AG04449 (cell line): ENCODE data around the gene SORL1.
A peak's percentile ranks its signal among the peaks of the same experiment; 100 is the strongest.

Experiments
- CTCF ChIA-PET: fragments of 350-600 bp; formaldehyde crosslinking; extraction: SDS; loops from one replicate; lab custom pipeline; 2021; ENCODE audit warnings: antibody characterized with exemption; lab: Yijun Ruan, JAX
- POLR2A ChIA-PET: fragments of 400-600, 350-600 bp; formaldehyde crosslinking; extraction: SDS; loops from one replicate; lab custom pipeline; 2020; ENCODE audit warnings: antibody characterized with exemption, inconsistent platforms; lab: Yijun Ruan, JAX
- DNase-seq: peaks from one replicate; pipeline ENCODE4 v3.0.0-alpha.2; 2010; ENCODE audit warnings: low read depth, low spot score
- H3K4me3 ChIP-seq: 2 replicates; pipeline ENCODE4 v1.5.1; 2011; ENCODE audit warnings: low read depth, mild to moderate bottlenecking, control low read depth, low read length
- CTCF ChIP-seq: IDR thresholded peaks from one replicate; pipeline ENCODE4 v1.5.1; 2011; ENCODE audit warnings: mild to moderate bottlenecking, moderate library complexity, low read length, control low read depth, inconsistent platforms; ENCODE audit not compliant: insufficient read depth; ENCODE audit errors: missing control alignments

Gene SORL1

GRCh38 chr11:121588747-121589146, 136.6 kb downstream of the SORL1 start:
- DNase-seq: no peak
- CTCF ChIA-PET: interaction anchor here (0.8 to 1.7 kb wide), 7 partner anchors 266 to 917 kb away, joined by 3 to 5 read pairs (median 3); no protein-coding TSS in a partner anchor
- no peak for TF ChIP-seq CTCF
- no peak overlapping the region for H3K4me3 ChIP-seq
- POLR2A ChIA-PET: no interaction called here

GRCh38 chr11:121589946-121590537, 137.9 kb downstream of the SORL1 start:
- H3K4me3 ChIP-seq: no peak overlapping the region
- no peak for DNase-seq
- POLR2A ChIA-PET: no interaction called here
- CTCF ChIA-PET: interaction anchor here (0.6 to 4.1 kb wide), 7 partner anchors 12 to 915 kb away, joined by 3 to 55 read pairs (median 8); no protein-coding TSS in a partner anchor
- no peak for TF ChIP-seq CTCF

GRCh38 chr11:121590772-121591404, 138.8 kb downstream of the SORL1 start:
- DNase-seq: no peak
- ChIA-PET POLR2A (no interaction called here), CTCF (interaction anchor here (0.5 to 4.1 kb wide), 25 partner anchors 9 to 915 kb away, joined by 3 to 55 read pairs (median 4); no protein-coding TSS in a partner anchor)
- no peak for TF ChIP-seq CTCF
- no peak overlapping the region for H3K4me3 ChIP-seq

GRCh38 chr11:121591405-121592033, 139.4 kb downstream of the SORL1 start:
- ChIA-PET POLR2A (no interaction called here), CTCF (interaction anchor here (0.5 to 4.1 kb wide), 31 partner anchors 8 to 914 kb away, joined by 3 to 55 read pairs (median 4); partner anchors contain the start of genes SORL1 and SORL1-AS1)
- no peak for DNase-seq
- TF ChIP-seq CTCF: peak; percentile 84
- H3K4me3 ChIP-seq: no peak overlapping the region

DNA sequence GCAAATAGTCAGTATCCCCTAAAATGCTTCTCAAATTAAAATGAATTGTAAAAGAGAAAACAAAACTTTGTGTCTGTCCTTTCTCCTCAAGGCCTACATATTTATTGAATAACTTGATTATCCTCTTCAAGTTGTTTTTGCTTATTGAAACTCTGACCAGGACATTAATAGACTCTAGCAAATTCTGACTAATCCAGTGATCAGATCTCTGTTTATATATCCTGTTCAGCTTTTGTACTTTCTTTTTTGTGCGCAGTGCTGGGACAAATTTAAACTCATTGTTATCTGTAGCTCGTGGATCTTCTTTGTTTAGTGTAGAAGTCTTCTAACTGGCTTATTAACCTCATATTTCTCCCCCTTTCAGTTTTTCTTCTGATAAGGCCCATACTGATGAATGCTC, 140.6 kb downstream of the SORL1 start:
- TF ChIP-seq CTCF: no peak
- no peak overlapping the region for H3K4me3 ChIP-seq
- no peak for DNase-seq
- CTCF ChIA-PET: interaction anchor here (0.7 to 4.1 kb wide), 14 partner anchors 11 to 913 kb away, joined by 3 to 55 read pairs (median 6); partner anchors contain the start of genes SORL1 and SORL1-AS1
- POLR2A ChIA-PET: no interaction called here
